Natural killer cell (primary cell): ENCODE results near the gene GTF2H2. TPM values are rescaled to one million over a fixed set of nuclear protein-coding genes. Genes with fewer than 3 reads are reported as not detected.
"Not testable (repeated sequence)": the region's sequence is repeated elsewhere in the genome, so short reads cannot be mapped to it uniquely, and the experiment has no call there.

ENCODE experiments used
- ATAC-seq, 3 donors: fragments of 150-1000 bp in 2 of 3; fragments of 200-7000 bp in 1 of 3; cut with Tn5 transposase; 1 replicate in 1 of 3; 2 replicates in 2 of 3; pipeline ENCODE4 v1.10.0; 2021; ENCODE audit warnings: mild to moderate bottlenecking in 2 of 3, moderate library complexity in 2 of 3
- DNase-seq, 2 donors: peaks; one replicate each; pipeline versions ENCODE4 v3.0.0 to v3.0.0-alpha.2; 2013 to 2021; ENCODE audit warnings: mixed read lengths in 1 of 2
- H3K27ac ChIP-seq: one replicate; pipeline ENCODE4 v1.5.1; 2013; ENCODE audit warnings: mild to moderate bottlenecking, low read length
- H3K27me3 ChIP-seq: one replicate; pipeline ENCODE4 v1.6.1; 2013; ENCODE audit warnings: low read length; ENCODE audit not compliant: control insufficient read depth, insufficient read depth
- H3K36me3 ChIP-seq: one replicate; pipeline ENCODE4 v1.6.1; 2013; ENCODE audit warnings: low read length; ENCODE audit not compliant: control insufficient read depth, insufficient read depth
- H3K4me1 ChIP-seq: one replicate; pipeline ENCODE4 v1.6.1; 2013; ENCODE audit warnings: low read length; ENCODE audit not compliant: control insufficient read depth, insufficient read depth
- H3K4me3 ChIP-seq: one replicate; pipeline ENCODE4 v1.5.1; 2013; ENCODE audit warnings: low read length
- H3K9me3 ChIP-seq: one replicate; pipeline ENCODE4 v1.6.1; 2013; ENCODE audit warnings: low read length; ENCODE audit not compliant: control insufficient read depth, insufficient read depth
- H3K27ac Mint-ChIP-seq, 2 donors: one replicate each; pipeline ENCODE4 v1.8.0; 2022; ENCODE audit warnings: mild to moderate bottlenecking in 2 of 2, mixed read lengths in 2 of 2, moderate library complexity in 1 of 2
- H3K27me3 Mint-ChIP-seq, 2 donors: one replicate each; pipeline ENCODE4 v1.8.0; 2022; ENCODE audit warnings: low read depth in 2 of 2, mixed read lengths in 2 of 2
- H3K36me3 Mint-ChIP-seq: one replicate; pipeline ENCODE4 v1.8.0; 2022; ENCODE audit warnings: mixed read lengths
- H3K4me1 Mint-ChIP-seq, 2 donors: one replicate each; pipeline ENCODE4 v1.8.0; 2022; ENCODE audit warnings: mixed read lengths in 2 of 2
- H3K4me3 Mint-ChIP-seq: one replicate; pipeline ENCODE4 v1.8.0; 2022; ENCODE audit warnings: mild to moderate bottlenecking, moderate library complexity, mixed read lengths
- H3K9me3 Mint-ChIP-seq, 2 donors: one replicate each; pipeline ENCODE4 v1.8.0; 2022; ENCODE audit warnings: mixed read lengths in 2 of 2
- WGBS: methylation state at CpG from one replicate; pipeline ENCODE4 v1.1.7; 2013; ENCODE audit warnings: missing lambda C conversion rate; ENCODE audit not compliant: insufficient coverage; 5-methylcytosine and 5-hydroxymethylcytosine counted together
- intact Hi-C: fragments of 100-400 bp; cut with micrococcal nuclease; formaldehyde crosslinking; loops from one replicate; pipeline ENCODE4 v1.14.2; 2022
- total RNA-seq, 4 donors: library from RNA; stranded (reverse); fragments of 120-200 nt in 1 of 4; gene quantifications; one replicate each; pipeline versions ENCODE4 v1.2.3 to v1.2.4, GENCODE V29; 2013 to 2022

GTF2H2 gene
- 10 to 100 TPM; 11.4 to 19.8 (median 15.8) TPM for total RNA-seq
- total RNA-seq (2013): 26.3 TPM

DNA sequence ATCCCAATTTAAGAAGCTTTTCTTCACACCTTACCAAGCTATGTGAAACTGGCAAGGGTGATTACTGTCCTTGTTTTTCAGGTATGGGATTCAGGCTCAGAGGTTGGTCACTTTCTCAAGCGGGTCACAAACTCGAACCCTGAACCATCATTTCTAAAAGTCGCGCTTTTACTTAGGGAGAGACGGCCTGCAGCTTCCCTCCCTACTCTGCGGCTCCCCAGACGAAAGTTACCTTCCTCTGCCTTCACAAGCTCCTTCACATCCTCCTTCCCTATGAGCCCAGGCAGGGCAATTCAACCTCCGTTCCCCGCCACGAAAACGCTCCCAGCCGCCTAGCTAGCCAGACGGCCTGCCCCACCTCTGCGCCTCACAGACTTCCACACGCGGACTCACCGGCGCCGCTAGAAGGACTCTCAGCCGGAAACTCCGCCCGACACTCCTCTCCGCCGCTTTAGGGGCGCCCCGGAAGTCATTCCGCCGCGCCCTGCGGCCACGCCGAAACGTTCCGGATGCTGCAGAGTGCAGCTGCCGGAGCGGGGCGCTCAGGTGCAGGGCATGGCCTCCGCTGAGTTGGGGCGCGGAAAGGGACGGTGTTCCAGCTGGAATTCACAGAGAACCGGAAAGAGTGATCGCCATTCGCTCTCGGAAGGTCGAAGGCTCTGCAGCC is at the start of gene GTF2H2:
Gene GTF2H2, minus strand, starts transcription at position 415 of the 667 bp plus-strand sequence. CDS start 4,913 bp downstream, outside the sequence.
- H3K27ac ChIP-seq, H3K27ac Mint-ChIP-seq, H3K27me3 ChIP-seq, DNase-seq, H3K36me3 Mint-ChIP-seq, H3K4me1 Mint-ChIP-seq, H3K9me3 ChIP-seq, H3K4me3 Mint-ChIP-seq, H3K27me3 Mint-ChIP-seq, intact Hi-C loops, H3K36me3 ChIP-seq, H3K4me3 ChIP-seq, H3K4me1 ChIP-seq, H3K9me3 Mint-ChIP-seq: not testable (repeated sequence)
- WGBS: no CpG with 5 or more reads among the region's 46 CpGs
- ATAC-seq: peak; percentile 98 to 100 (median 98)

DNA sequence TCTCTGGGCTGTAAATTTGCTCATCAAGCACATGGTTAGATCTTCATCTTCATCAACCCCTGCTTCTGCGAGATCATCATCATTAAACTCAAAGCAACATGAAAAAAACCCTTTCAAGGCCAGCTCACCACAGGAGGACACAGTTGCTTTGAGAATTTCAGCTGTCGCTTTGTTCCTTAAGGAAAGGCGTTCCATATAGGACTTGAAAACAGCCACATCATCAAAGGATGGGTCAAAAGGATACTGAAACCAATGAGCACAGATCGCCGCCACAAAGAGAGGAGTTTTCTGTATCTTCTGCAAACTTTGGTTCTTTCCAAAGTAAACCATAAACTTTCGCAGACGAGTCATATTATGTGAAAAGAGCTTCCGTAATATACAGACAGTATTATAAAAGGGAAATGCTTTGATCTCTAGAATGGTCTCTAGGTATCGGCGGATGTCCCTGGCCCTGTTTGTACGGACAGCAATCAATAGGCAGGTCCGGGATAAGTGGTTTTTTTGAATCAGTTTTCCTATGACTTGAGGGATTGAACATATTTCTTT is 42.3 kb upstream of the GTF2H2 start:
- H3K36me3 Mint-ChIP-seq, H3K4me3 ChIP-seq, H3K27me3 Mint-ChIP-seq, H3K36me3 ChIP-seq, H3K9me3 ChIP-seq, DNase-seq, ATAC-seq, H3K9me3 Mint-ChIP-seq, intact Hi-C loops, H3K4me1 ChIP-seq, H3K27ac Mint-ChIP-seq, H3K4me3 Mint-ChIP-seq, H3K4me1 Mint-ChIP-seq, H3K27me3 ChIP-seq, H3K27ac ChIP-seq: not testable (repeated sequence)
- no CpG with 5 or more reads among the region's 12 CpGs for WGBS

DNA sequence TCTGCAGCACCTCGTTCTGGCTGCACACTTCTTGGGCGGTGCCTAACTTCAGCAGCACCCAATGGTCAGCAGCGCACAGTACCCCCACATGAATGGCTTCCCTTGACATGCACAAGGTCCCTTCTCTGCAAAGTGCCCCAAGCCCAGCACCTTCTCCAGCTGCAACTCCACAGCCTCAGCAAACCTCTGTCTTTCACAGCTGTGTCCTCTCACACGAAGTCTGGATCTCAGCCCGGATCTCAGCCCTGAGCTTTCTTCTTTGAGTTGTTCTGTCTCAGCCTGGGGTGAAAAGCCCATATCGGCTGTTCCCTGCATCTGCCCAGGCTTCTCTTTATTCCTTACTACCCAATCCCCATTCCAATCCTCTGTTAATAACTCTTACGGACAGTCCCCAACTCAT is 32.5 kb upstream of the GTF2H2 start:
- H3K27ac Mint-ChIP-seq, H3K27me3 ChIP-seq, H3K27me3 Mint-ChIP-seq, H3K4me3 ChIP-seq, H3K4me1 Mint-ChIP-seq, DNase-seq, H3K27ac ChIP-seq, H3K9me3 ChIP-seq, H3K4me1 ChIP-seq, H3K36me3 ChIP-seq, intact Hi-C loops, H3K36me3 Mint-ChIP-seq, H3K9me3 Mint-ChIP-seq, ATAC-seq, H3K4me3 Mint-ChIP-seq: not testable (repeated sequence)
- no CpG with 5 or more reads among the region's 7 CpGs for WGBS

DNA sequence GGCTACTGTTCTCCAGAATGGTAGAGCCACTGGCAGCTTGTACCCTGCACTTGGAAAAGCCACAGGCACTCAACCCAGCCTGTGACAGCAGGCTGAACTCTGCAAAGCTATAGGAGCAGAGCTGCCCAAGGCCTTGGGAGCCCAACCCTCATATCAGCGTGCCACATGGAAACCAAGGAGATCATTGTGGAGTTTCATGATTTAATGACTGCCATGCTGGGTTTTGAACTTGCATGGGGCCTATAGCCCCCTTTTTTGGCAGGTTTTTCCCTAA is 30.4 kb upstream of the GTF2H2 start:
- H3K4me1 Mint-ChIP-seq, H3K27me3 Mint-ChIP-seq, intact Hi-C loops, H3K36me3 Mint-ChIP-seq, H3K27me3 ChIP-seq, H3K4me3 Mint-ChIP-seq, H3K27ac Mint-ChIP-seq, ATAC-seq, H3K9me3 Mint-ChIP-seq, DNase-seq, H3K9me3 ChIP-seq, H3K27ac ChIP-seq, H3K4me1 ChIP-seq, H3K4me3 ChIP-seq, H3K36me3 ChIP-seq: not testable (repeated sequence)
- no CpG with 5 or more reads among the region's 1 CpG for WGBS

DNA sequence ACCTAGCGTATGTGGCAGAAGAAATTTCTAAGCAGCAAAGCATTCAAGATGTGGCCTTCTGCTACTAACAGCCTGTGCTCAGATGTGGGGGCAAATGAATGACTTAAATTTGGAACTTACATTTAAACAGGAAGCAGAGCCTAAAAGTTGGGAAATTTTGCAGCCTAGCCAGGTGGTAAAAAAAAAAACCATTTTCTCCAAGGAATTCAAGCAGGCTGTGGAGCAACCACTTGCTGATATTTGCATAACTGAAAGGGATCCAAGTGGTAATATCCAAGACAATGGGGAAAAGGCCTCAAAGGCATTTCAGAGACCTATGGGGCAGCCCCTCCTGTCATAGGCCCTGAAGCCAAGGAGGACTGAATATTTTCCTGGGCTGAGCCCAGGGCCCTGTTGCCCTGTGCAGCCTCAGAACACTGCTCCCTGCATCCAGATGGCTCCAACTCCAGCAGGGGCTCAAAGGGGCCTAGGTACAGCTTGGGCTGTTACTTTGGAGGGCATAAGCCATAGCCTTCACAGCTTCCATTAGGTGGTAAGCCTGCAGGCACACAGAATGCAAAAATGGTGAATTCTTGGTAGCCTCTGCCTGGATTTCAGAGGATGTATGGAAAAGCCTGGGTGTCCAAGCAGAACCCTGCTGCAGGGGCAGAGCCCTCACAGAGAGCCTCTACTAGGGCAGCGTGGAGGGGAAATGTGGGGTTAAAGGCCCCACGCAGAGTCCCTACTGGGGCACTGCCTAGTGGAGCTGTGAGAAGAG is 29.9 kb upstream of the GTF2H2 start:
- H3K9me3 ChIP-seq, ATAC-seq, H3K4me3 Mint-ChIP-seq, H3K9me3 Mint-ChIP-seq, H3K4me3 ChIP-seq, H3K27me3 ChIP-seq, H3K27ac ChIP-seq, H3K4me1 Mint-ChIP-seq, intact Hi-C loops, H3K36me3 Mint-ChIP-seq, DNase-seq, H3K4me1 ChIP-seq, H3K36me3 ChIP-seq, H3K27me3 Mint-ChIP-seq, H3K27ac Mint-ChIP-seq: not testable (repeated sequence)
- WGBS: 100% methylated on average over 2 of the region's 3 CpGs

DNA sequence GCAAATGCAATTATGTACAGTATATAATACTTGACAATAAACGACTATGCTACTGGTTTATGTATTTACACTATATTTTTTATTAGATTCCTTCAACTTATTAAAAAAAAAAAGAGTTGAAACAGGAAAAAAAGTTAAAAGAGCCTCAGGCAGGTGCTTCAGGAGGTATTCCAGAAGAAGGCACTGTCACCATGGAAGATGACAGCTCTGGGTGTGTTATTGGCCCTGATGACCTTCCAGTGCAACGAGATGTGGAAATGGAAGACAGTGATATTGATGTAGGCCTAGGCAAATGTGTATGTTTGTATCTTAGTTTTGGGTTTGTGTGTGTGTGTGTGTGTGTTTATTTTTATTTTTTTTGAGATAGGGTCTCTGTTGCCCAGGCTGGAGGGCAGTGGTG is 22.3 kb upstream of the GTF2H2 start:
- WGBS: no CpG with 5 or more reads among the region's 2 CpGs
- H3K9me3 Mint-ChIP-seq, H3K27me3 ChIP-seq, DNase-seq, H3K36me3 ChIP-seq, H3K27ac ChIP-seq, H3K9me3 ChIP-seq, intact Hi-C loops, H3K4me1 Mint-ChIP-seq, H3K4me3 Mint-ChIP-seq, H3K27ac Mint-ChIP-seq, ATAC-seq, H3K4me1 ChIP-seq, H3K36me3 Mint-ChIP-seq, H3K4me3 ChIP-seq, H3K27me3 Mint-ChIP-seq: not testable (repeated sequence)

DNA sequence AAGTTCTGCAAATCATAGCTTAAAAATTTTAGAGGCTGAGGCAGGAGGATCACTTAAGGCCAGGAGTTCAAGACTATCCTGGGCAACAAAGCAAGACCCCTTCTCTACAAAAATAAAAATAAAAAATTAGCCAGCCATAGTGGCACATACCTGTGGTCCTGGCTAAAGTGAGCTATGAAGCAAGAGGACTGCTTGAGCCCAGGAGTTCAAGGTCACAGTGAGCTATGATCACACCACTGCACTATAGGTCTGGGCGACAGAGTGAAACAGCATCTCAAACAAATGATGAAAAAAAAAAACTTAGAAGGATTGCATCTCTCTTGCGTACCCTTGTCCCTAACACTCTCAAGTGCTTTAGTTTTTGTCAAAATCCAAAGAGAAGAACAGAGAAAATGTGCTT is 21.3 kb upstream of the GTF2H2 start:
- H3K9me3 Mint-ChIP-seq, H3K4me1 Mint-ChIP-seq, H3K4me1 ChIP-seq, ATAC-seq, H3K4me3 ChIP-seq, H3K27me3 Mint-ChIP-seq, H3K9me3 ChIP-seq, H3K36me3 ChIP-seq, H3K4me3 Mint-ChIP-seq, H3K36me3 Mint-ChIP-seq, H3K27me3 ChIP-seq, DNase-seq, H3K27ac ChIP-seq, H3K27ac Mint-ChIP-seq, intact Hi-C loops: not testable (repeated sequence)
- no CpG with 5 or more reads among the region's 2 CpGs for WGBS

DNA sequence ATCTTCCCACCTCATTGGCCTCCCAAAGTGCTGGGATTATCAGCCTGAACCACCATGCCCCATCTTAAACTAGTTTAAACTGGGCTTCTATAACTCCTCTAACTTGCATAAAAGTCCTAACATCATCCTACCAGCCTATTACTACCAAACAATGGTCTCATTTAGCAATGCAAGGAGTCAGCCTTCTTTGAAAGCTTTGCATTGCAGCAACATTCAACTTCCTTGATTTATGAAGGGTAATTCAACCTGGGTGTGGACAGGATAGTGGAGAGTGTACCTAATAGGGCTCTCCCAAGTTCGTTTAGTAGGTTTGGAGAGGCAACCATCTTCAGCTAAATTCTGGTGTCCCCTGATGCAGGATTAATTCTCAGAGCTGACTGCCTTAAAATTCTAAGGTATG is 18.7 kb upstream of the GTF2H2 start:
- H3K4me1 ChIP-seq, H3K9me3 Mint-ChIP-seq, ATAC-seq, H3K27me3 ChIP-seq, H3K27me3 Mint-ChIP-seq, H3K36me3 Mint-ChIP-seq, H3K9me3 ChIP-seq, intact Hi-C loops, H3K4me3 ChIP-seq, H3K4me3 Mint-ChIP-seq, H3K27ac Mint-ChIP-seq, H3K27ac ChIP-seq, H3K36me3 ChIP-seq, DNase-seq, H3K4me1 Mint-ChIP-seq: not testable (repeated sequence)
- WGBS: no CpG with 5 or more reads among the region's 1 CpG
